Skeletal muscle tissue (tissue), 4 donors: ENCODE data around the gene MYO1D. TPM values are rescaled to one million over a fixed set of nuclear protein-coding genes. Genes with fewer than 3 reads are reported as not detected.

Experiments
- H3K27ac ChIP-seq: one replicate; pipeline ENCODE4 v1.7.0; 2013; ENCODE audit warnings: mild to moderate bottlenecking, low read depth, low read length, inconsistent platforms
- H3K27me3 ChIP-seq, 3 donors: one replicate each; pipeline ENCODE4 v1.7.0; 2013; ENCODE audit warnings: low read length in 3 of 3; ENCODE audit not compliant: control insufficient read depth in 3 of 3, insufficient read depth in 3 of 3
- H3K36me3 ChIP-seq, 3 donors: one replicate each; pipeline ENCODE4 v1.7.0; 2013; ENCODE audit warnings: low read length in 3 of 3; ENCODE audit not compliant: control insufficient read depth in 3 of 3, insufficient read depth in 3 of 3
- H3K4me1 ChIP-seq, 3 donors: one replicate each; pipeline ENCODE4 v1.7.0; 2013; ENCODE audit warnings: low read length in 3 of 3, mild to moderate bottlenecking in 3 of 3; ENCODE audit not compliant: control insufficient read depth in 3 of 3, insufficient read depth in 3 of 3
- H3K4me3 ChIP-seq, 3 donors: one replicate each; pipeline ENCODE4 v1.7.0; 2013; ENCODE audit warnings: low read length in 3 of 3
- H3K9ac ChIP-seq, 3 donors: one replicate each; pipeline ENCODE4 v1.7.0; 2013; ENCODE audit warnings: low read length in 3 of 3, mild to moderate bottlenecking in 3 of 3, moderate library complexity in 2 of 3, low read depth in 1 of 3
- H3K9me3 ChIP-seq, 3 donors: one replicate each; pipeline ENCODE4 v1.7.0; 2013; ENCODE audit warnings: low read length in 3 of 3; ENCODE audit not compliant: control insufficient read depth in 3 of 3
- total RNA-seq: library from RNA; depleted of rRNA; stranded (reverse); fragments of >200 nt; gene quantifications from one replicate; pipeline ENCODE4 v1.2.3, GENCODE V29; 2014
- donor health status: Osteomylitis.

The MYO1D gene
- total RNA-seq, 1 donor from 2014 or later = 15.1 TPM

DNA sequence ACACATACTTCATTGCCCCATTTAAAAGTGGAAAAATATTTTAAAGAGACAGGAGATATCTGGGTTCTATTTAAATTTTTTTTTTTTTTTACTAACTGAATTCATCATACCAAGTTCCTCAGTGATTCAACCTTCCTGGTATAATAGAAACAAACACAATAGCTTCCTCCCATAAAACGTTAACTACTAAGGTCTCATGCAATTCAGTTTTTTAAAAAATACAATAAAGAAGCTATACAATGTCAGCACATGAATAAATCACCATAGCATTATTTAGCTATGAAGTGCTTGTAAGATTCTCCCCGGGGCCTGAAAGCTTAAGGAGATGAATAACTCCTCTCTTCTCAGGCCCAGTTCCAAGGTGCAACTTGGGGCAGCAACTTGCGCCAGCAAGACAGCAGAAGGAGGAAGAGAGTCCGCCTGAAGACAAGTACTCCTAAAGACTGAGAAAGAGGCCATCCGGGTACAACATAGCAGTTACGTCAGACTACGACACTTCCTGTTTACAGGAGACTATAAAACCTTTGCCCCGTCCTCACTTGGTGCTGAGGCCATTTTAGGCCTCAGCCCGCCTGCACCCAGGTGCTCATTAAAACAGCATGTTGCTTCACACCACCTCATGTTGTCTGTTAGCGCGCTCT, 81.5 kb downstream of the MYO1D start:
- no peak overlapping the region for H3K9ac ChIP-seq

DNA sequence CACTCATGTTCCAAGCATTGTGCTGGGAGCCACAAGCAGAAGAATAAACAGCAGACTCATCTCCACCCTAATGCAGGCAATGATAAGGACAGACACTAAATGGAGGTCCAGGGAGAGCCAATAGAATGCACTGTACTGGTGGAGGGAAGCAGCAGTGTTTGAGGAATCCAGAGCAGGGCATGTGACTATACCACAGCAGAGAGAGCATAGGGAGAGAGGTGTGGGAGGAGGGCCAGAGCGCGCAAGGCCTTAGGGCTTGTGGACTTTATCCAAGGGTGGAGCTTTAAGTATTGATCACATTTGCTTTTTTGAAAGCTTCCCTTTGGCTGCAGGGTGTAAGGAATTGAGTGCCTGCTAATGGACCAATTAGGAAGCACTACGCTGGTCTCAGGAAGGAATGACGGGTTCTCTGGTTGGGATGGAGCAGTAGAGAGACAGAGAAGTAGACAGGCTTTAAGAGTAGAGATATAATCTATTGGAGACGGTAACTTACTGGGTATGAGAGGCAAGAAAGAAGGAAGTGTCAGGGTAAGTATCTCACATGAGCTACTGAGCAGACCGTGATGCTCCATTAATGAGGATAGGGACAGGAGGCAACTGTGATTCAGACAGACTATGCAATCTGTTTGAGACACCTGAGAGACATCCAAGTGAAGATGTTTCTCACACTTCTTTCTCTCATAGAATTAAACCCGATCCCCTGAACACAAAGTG, 82.2 kb downstream of the MYO1D start:
- Histone ChIP-seq H3K36me3 (no peaks in the 10 kb centered on the region), H3K27ac (no peak overlapping the region), H3K4me1 (no peaks in the 10 kb centered on the region), H3K9me3 (no peaks in the 10 kb centered on the region), H3K27me3 (peaks cover 0 to 3% (median 0%) of the 10 kb centered on the region in 3 donors), H3K4me3 (no peak overlapping the region), H3K9ac (no peak overlapping the region)

More for the DNA sequence above, 81.5 kb downstream of the MYO1D start:
- Histone ChIP-seq H3K4me1 (no peaks in the 10 kb centered on the region), H3K4me3 (no peak overlapping the region), H3K36me3 (no peaks in the 10 kb centered on the region), H3K9me3 (no peaks in the 10 kb centered on the region), H3K27me3 (peaks cover 0 to 3% (median 0%) of the 10 kb centered on the region in 3 donors), H3K27ac (no peak overlapping the region)

DNA sequence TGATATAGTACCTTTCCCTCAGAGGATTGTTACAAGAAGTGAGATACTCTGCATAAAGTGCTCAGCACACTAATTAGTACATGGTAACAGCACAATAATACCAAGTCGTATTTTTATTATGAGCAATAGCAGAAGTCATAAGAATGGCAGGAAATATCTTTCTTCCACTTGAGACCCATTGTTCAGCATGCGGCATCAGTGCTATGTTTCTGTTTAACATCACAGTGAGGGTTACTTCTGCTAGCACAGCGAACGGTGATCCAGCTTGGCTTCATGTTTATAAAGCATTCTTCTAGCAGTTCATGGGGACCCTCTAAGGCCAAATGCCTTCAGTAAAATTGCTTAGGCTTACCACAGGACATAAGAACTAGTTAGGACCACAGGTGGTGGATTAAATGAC, 83.1 kb downstream of the MYO1D start:
- no peaks in the 10 kb centered on the region for H3K9me3 ChIP-seq
- H3K4me1 ChIP-seq = no peaks in the 10 kb centered on the region
- H3K4me3 ChIP-seq = no peak overlapping the region
- no peaks in the 10 kb centered on the region for H3K36me3 ChIP-seq
- peaks cover 0 to 3% (median 0%) of the 10 kb centered on the region in 3 donors for H3K27me3 ChIP-seq
- no peak overlapping the region for H3K27ac ChIP-seq
- no peak overlapping the region for H3K9ac ChIP-seq

DNA sequence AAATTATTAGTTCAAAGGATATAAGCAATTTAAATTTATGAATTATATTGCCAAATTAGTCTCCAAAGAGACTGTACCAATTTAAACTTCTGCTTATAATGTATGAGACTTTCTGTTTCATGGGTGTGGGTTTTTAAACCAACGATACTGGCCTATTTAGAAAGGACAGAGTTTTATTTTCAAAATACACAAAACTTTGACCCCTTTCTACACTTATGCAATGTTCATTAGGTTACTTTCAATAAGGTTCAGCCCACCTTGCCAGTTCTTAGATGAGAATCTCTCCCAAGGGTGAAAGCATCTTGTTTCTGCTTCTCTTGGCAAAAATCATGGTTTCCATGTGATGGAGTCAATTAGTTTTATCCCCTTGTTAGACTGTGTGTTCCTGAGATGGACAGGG, 84.7 kb downstream of the MYO1D start:
- no peaks in the 10 kb centered on the region for H3K27me3 ChIP-seq
- no peak overlapping the region for H3K27ac ChIP-seq
- H3K9me3 ChIP-seq = no peaks in the 10 kb centered on the region
- H3K4me1 ChIP-seq = no peaks in the 10 kb centered on the region
- H3K36me3 ChIP-seq = no peaks in the 10 kb centered on the region
- no peak overlapping the region for H3K4me3 ChIP-seq
- no peak overlapping the region for H3K9ac ChIP-seq

DNA sequence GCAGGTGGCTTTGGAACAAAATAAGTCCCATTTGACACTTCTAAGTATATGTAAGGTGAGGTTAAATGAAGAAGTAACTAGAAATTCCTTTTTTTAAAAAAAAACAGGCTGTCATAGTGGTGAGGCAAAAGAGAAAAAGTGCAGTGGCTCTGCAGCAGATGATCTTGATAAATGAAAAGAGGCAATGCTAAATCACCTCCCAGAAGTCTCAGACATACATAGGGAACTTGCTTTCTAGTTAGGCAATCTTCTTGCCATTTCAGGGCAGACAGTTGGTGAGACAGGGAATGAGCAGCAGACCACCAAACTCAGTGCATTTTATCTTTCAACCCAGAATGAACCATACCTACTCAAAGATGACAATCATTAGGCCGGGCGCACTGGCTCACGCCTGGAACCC, 90.8 kb downstream of the MYO1D start:
- no peak overlapping the region for H3K9ac ChIP-seq
- no peaks in the 10 kb centered on the region for H3K9me3 ChIP-seq
- H3K27ac ChIP-seq = no peak overlapping the region
- no peaks in the 10 kb centered on the region for H3K27me3 ChIP-seq
- no peak overlapping the region for H3K4me3 ChIP-seq
- no peaks in the 10 kb centered on the region for H3K4me1 ChIP-seq
- H3K36me3 ChIP-seq = no peaks in the 10 kb centered on the region

DNA sequence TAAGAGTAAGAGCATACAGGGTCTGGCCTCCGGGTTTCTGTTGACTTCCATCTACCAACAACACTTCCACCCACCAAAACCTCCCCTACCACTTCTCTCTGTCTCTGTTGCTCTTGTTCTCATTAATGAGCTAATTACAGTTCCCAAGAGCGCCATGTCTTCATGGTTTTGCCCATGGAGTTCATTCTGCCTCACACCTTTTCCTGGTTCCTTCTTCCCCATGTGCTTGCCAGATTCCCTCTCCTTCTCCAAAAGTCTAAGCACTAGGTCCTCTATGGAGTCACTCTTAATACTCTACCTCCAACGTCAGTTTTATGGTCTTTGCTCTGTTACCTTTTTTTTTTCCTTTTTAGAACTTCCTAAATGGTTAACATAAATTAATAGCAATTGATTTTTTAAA, 92.8 kb downstream of the MYO1D start:
- H3K4me1 ChIP-seq = no peaks in the 10 kb centered on the region
- no peaks in the 10 kb centered on the region for H3K9me3 ChIP-seq
- H3K27me3 ChIP-seq = no peaks in the 10 kb centered on the region
- H3K9ac ChIP-seq = no peak overlapping the region
- no peaks in the 10 kb centered on the region for H3K36me3 ChIP-seq
- H3K4me3 ChIP-seq = no peak overlapping the region
- no peak overlapping the region for H3K27ac ChIP-seq

DNA sequence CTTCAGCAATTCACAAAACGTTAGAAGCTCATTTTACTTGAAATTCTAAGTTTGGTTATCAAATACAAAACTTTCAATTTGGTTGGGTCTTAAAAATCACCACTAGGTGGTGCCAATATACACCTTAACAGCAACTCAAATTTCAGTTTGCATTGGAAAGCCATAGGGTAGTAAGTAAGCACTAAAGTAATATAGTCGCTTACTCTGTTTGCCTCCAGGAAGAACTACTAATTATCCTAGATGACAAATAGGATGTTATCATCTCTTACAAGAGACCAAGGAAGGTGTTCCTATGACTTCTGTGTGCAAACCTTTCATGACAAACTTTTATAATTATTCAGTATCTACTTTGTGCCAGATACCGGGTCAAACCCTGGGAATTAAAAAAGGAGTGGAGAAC, 93.3 kb downstream of the MYO1D start:
- Histone ChIP-seq H3K27me3 (no peaks in the 10 kb centered on the region), H3K4me3 (no peak overlapping the region), H3K27ac (no peak overlapping the region), H3K36me3 (no peaks in the 10 kb centered on the region), H3K4me1 (no peaks in the 10 kb centered on the region), H3K9me3 (no peaks in the 10 kb centered on the region), H3K9ac (no peak overlapping the region)

DNA sequence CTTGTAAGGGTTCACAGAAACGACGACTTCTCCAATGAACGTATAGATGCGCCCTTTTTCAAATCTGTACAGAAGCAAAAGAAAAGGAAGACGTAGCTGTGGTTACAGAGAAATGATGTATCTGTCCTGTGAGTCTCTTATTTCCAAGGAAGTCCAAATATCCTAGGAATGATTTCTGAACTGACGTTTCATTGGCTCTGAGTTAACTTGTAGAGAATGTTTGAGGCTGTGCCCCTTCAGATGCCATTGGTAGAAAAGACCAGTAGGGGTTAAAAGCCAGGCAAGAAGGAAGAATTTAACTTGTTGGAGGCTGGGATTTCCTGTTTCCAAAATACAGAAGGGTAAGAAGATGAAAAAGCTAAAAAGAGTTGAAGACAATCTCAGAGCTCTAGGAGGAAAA, 96.2 kb downstream of the MYO1D start:
- H3K36me3 ChIP-seq = no peaks in the 10 kb centered on the region
- no peaks in the 10 kb centered on the region for H3K27me3 ChIP-seq
- H3K27ac ChIP-seq = no peak overlapping the region
- no peaks in the 10 kb centered on the region for H3K4me1 ChIP-seq
- H3K4me3 ChIP-seq = no peak overlapping the region
- H3K9me3 ChIP-seq = no peaks in the 10 kb centered on the region
- no peak overlapping the region for H3K9ac ChIP-seq

DNA sequence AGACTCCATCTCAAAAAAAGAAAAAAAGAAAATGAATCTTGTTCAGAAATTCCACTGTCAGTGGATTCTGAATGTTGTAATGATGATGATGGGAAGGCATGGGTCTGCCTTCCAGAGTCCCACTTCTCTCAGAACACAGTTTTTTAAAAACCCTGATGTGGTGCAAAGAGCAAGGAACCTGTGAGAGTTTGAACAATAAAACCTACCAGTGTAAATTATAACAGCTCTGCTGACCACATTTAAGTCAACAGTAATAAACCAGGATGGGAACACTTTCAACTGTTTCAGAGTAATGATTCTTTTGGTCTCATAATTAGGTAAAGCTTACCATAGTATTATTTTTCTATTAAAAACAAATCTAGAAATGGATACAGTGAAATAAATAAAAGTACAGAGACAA, 99.0 kb downstream of the MYO1D start:
- no peak overlapping the region for H3K27ac ChIP-seq
- no peaks in the 10 kb centered on the region for H3K4me1 ChIP-seq
- no peaks in the 10 kb centered on the region for H3K27me3 ChIP-seq
- H3K9ac ChIP-seq = no peak overlapping the region
- no peaks in the 10 kb centered on the region for H3K9me3 ChIP-seq
- H3K4me3 ChIP-seq = no peak overlapping the region
- H3K36me3 ChIP-seq = no peaks in the 10 kb centered on the region

DNA sequence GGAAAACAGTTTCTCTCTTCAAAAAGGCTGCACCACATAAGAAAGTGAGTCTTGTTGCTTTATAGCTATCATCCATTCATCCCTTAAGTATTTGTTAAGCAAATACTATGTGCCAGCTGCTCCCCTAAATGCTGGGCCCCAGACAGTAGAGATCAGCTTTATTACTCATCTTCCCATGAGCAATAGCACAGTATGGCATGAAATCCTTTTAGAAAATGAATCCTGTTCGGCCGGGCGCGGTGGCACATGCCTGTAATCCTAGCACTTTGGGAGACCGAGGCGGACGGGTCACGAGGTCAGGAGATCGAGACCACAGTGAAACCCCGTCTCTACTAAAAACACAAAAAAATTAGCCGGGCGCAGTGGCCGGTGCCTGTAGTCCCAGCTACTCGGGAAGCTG, 99.5 kb downstream of the MYO1D start:
- Histone ChIP-seq H3K36me3 (no peaks in the 10 kb centered on the region), H3K9me3 (no peaks in the 10 kb centered on the region), H3K4me3 (no peak overlapping the region), H3K4me1 (no peaks in the 10 kb centered on the region), H3K27ac (no peak overlapping the region), H3K9ac (no peak overlapping the region), H3K27me3 (no peaks in the 10 kb centered on the region)
